ENCODE data around the gene RNPEP.
"Not testable (repeated sequence)": the region's sequence is repeated elsewhere in the genome, so short reads cannot be mapped to it uniquely, and the experiment has no call there.

Gene RNPEP

DNA sequence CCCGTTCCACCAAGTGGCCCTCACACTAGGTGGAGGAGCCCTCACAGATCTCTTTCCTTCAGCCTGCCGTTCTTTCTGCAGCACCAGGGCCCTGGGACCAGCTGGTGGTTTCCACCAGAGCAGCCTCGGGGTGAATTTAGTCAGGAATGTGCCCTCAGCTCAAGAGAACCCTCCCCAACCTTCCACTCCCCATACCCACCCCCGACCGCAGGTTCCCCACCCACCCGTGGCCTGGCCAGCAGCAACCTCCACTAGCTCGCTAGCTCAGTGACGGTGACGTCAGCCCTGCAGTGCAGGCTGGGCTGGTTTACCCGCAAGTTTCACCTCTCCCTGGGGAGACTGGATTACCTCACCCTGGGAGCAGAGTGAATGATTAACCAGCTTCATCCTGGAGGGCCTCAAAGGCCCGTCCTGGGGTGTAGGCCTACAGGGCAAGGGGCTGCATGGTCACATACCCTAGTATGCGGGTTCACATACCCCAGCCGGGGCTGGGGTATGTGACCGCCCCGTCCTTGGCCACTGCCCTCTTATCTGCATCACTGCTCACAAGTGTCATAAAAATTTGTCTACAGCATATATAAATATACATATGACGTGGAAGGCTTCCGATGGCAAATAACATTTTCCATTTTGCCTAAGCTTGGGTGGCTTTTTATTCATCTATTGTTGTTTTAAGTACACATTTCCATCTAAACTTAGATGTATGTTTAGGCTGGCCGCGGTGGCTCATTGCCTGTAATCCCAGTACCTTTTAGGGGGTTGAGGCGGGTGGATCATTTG lies 52.4 kb downstream of the RNPEP start:
- peak in 1 of 2 donors; percentile 4 for DNase-seq (ENCODE audit: low read depth in 2 of 2)

DNA sequence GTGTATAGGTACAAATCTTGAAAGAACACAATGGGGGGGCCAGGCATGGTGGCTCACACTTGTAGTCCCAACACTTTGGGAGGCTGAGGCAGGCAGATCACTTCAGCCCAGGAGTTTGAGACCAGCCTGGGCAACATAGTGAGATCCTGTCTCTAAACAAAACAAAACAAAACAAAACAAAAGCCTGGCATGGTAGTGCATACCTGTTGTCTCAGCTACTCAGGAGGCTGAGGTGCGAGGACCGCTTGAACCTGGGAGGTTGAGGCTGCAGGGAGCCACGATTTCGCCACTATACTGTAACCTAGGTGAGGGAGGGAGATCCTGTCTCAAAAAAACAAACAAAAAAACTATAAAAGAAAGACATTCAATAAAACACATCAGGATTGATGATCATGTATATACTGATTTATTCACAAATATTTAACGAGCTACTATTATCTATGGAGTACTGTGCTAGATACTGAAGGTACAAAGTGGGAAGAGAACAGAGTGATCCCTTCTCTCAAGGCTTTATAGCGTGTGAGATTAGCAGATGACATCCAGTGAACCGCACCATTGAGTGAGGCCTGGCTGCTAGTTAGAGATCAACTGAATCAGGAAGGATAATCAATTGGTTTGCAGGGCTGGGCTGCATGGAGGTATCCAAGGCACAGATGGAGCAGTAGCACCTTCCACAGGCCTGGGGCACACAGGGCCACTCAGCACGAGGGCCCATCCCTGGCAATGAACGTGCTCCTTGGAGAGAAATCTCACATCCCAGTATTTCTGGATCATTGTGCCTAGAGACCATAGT lies 54.3 kb downstream of the RNPEP start:
- DNase-seq (ENCODE audit: low read depth in 2 of 2): no peak

DNA sequence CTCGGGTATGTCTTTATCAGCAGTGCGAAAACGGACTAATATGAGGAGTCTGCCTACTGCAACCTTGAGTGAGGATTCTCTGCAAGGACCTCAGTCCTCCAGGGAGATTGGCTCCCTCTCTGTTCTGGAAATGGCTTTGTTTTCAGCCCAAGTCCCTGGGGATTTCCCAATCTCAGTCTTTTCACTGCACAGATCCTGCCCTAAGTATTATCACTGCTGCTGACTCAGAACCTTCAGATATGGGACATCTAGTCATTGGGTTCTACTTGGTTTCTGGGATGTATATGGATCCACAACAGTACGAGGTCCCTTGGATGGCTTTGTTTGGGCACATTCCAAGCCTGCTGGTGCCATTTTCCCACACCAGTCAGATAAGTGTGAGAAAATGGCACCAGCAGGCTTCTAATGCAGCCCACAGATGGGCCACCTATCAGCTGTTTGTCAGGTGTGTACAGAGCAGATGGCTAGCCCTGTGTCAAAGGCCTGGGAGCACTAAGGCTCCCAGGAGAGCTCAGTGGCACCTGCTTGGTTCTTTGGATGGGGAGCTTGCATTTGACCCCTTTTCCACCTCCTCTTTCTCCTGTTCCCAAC lies 55.4 kb downstream of the RNPEP start:
- no peak for DNase-seq (ENCODE audit: low read depth in 2 of 2)

DNA sequence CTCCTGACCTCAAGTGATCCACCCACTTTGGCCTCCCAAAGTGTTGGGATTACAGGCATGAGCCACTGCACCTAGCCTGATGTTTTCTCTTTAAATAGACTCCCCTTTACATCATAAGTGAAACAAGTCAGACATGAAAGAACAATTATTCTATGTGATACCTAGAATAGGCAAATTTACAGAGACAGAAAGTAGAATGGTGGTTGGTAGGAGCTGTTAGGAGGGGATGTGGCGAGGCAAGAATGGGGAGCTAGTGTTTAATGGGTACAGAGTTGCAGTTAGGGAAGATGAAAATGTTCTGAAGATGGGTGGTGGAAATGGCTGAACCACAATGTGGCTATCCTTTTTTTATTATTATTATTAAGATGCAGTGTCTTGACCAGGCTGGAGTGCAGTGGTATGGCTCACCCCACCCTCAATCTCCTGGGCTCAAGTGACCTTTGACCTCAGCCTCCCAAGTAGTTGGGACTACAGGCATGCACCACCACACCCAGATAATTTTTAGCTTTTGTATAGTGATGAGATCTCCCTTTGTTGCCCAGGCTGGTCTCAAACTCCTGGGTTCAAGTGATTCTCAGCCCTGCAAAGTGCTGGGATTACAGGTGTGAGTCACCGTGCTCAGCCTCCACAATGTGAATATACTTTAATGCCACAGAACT lies 56.4 kb downstream of the RNPEP start:
- DNase-seq (ENCODE audit: low read depth in 2 of 2): no peak

DNA sequence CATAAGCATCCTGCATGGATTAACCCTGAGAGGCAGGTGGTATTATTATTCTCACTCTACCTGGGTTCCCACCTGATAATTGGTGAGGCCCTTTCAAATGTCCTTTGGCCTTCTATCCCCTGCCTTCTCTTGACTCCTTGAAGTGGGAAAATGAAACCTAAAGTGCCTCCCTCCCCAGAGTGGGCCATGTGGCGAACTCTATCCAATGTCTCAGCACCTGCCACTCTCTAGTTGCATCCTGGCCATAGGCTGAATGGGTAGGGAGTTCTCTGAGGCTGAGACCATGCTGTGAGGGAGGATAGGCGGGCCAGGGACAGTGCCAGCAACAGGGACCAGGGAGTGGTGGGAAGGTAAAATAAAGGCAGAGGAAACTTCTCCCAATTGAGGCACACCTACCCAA lies 63.3 kb downstream of the RNPEP start:
- DNase-seq (ENCODE audit: low read depth in 2 of 2): no peak

DNA sequence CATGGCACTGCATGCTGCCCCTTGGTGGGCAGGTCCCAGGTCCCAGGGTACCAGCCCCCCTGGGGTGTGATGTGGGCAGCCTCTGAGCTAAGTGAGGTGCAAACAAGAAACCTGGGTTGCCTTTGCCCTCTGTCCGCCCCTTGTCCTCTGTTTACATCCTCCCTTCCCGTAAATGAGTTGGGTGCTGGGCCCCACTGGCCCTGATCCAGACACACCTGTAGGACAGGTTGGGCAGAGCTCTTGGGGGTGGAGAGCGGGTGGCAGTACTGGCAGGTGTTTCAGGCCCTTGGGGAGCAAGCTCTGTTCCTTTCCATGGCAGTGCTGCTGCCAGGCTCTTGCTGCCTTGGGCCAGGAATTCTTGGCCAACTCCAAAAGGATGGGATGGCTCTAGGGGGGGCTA lies 63.8 kb downstream of the RNPEP start:
- no peak for DNase-seq (ENCODE audit: low read depth in 2 of 2)

DNA sequence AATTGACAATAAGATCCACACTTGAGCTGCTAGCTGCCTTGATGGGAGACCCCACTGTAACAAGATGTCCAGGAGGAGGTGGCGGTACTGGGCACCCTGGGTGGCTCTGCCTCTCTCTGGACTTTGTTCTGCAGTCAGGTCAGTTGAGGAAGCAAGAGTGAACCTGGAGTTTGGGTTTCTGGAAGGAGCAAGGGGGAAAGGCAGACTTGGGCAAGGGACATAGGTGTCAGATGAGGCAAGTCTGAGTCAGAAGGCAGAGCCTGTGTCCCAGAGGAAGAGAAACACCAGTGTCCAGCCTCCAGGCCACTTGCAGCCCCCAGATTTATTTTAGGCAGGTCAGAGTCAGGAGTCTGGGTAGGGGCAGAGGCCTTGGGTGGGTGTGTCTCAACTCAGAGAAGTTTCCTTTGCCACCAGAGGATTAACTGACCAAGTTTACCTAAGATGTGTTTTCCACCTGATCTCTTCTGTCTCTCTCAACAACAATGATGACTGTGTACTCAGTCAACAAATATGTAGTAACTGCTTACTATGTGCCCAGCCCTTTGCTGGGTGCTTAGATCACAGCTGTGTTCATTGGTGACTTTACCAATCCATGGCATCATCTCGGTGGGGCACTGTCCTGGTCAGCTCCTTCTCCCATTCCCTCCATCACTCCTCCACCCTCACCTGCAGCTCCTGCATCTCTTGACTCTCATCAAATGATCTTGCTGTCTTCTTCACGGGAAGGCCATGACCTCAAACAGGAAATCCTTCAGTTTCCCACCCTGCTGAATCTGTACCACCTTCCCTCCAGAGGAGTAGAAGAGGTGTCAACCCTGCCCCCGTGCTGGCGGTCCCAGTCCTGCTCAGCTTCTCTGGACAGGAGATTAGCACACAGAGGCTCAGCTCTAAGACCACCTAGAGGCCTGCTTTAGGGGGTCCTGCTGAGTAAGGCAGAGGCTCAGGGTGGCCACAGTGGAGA lies 64.6 kb downstream of the RNPEP start:
- no peak for DNase-seq (ENCODE audit: low read depth in 2 of 2)

DNA sequence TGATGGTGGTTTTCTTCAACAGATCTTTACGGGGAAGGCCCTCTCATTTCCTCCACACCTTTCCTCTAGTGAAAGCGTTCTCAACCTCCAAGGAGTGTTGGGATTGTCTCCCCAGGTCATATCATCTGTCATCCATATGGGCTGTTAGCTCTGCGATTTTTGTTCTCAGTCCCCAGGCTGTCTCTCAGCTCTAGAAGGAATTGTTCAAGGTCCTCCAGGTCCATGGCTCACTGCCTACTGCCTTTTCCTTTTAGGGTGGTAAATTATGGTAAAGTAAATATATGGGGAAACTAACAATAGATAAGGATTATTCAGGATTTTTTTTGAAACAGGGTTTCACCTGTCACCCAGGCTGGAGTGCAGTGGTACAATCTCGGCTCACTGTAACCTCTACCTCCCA lies 65.5 kb downstream of the RNPEP start:
- no peak for DNase-seq (ENCODE audit: low read depth in 2 of 2)

DNA sequence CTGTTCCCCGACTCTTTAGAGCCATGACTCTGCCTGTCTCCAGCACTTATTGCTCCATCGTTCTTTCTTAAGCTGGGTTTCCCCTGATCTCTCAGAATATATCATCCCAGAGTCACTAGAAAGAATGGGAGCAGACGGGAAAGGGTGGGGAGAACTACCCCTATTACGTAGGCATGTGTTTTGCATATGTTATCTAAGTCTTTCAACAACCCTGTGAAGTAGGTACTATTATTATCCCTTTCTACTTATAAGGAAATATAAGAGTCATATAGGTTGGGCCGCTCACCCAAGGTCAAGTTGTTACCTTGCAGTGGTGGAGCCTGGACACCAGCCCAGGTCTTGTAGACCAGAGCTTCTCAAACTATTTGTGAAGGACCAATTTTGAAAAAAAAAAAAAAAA lies 66.7 kb downstream of the RNPEP start:
- DNase-seq (ENCODE audit: low read depth in 2 of 2): no peak

DNA sequence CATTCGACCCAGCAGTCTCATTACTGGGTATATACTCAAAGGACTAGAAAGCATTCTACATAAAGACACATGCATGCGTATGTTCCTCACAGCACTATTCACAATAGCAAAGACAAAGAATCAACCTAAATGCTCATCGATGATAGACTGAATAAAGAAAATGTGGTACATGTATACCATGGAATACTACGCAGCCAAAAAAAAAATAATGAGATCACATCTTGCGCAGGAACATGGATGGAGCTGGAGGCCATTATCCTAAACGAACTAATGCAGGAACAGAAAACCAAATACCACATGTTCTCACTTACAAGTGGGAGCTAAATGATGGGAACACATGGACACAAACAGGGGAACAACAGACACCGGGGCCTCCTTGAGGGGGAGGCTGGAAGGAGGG lies 71.6 kb downstream of the RNPEP start:
- DNase-seq (ENCODE audit: low read depth in 2 of 2): no peak

DNA sequence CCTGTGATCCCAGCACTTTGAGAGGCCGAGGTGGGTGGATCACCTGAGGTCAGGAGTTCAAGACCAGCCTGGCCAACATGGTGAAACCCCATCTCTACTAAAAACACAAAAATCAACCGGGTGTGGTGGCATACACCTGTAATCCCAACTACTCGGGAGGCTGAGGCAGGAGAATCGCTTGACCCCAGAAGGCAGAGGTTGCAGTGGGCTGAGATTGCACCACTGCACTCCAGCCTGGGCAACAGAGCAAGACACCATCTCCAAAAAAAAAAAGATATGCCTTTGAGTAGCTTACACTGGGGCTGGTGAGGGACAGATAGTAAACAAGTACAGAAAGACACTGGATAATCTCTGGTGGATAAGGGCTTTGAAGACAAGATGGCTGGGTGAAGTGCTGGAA lies 72.2 kb downstream of the RNPEP start:
- not testable (repeated sequence) for DNase-seq (ENCODE audit: low read depth in 2 of 2)
